Activated T-cell treated with anti-CD3 and anti-CD28 coated beads, Interleukin-2, amount 50 U/mL, for 1 hour (primary cell): ENCODE results near the gene EPHB2.

ENCODE experiments used
- DNase-seq: peaks from one replicate; pipeline ENCODE4 v3.0.0-alpha.2; 2020

EPHB2 gene

GRCh38 chr1:22722901-22723550 lies 12.4 kb downstream of the EPHB2 start:
- no peak for DNase-seq

- DNase-seq, result no peak
Observed at GRCh38 chr1:22727873-22728272, 17.2 kb downstream of the EPHB2 start.

GRCh38 chr1:22728751-22729399 lies 18.2 kb downstream of the EPHB2 start:
- no peak for DNase-seq

- no peak for DNase-seq
Observed at GRCh38 chr1:22729400-22729773, 18.7 kb downstream of the EPHB2 start.

GRCh38 chr1:22729912-22730311 lies 19.3 kb downstream of the EPHB2 start:
- DNase-seq, result no peak

- DNase-seq, result no peak
Observed at GRCh38 chr1:22731924-22732720, 21.5 kb downstream of the EPHB2 start.

- DNase-seq, result no peak
Observed at GRCh38 chr1:22733643-22734042, 23.0 kb downstream of the EPHB2 start.

- no peak for DNase-seq
Observed at GRCh38 chr1:22736501-22737080, 26.0 kb downstream of the EPHB2 start.

GRCh38 chr1:22737374-22738068 lies 26.9 kb downstream of the EPHB2 start:
- no peak for DNase-seq

- no peak for DNase-seq
Observed at GRCh38 chr1:22738069-22738435, 27.4 kb downstream of the EPHB2 start.

- no peak for DNase-seq
Observed at GRCh38 chr1:22738522-22738921, 27.9 kb downstream of the EPHB2 start.

GRCh38 chr1:22739648-22740385 lies 29.2 kb downstream of the EPHB2 start:
- no peak for DNase-seq

- no peak for DNase-seq
Observed at GRCh38 chr1:22741118-22741517, 30.5 kb downstream of the EPHB2 start.

- DNase-seq, result no peak
Observed at GRCh38 chr1:22745669-22746585, 35.3 kb downstream of the EPHB2 start.

GRCh38 chr1:22747021-22747734 lies 36.5 kb downstream of the EPHB2 start:
- DNase-seq, result no peak

- DNase-seq, result no peak
Observed at GRCh38 chr1:22747735-22748073, 37.1 kb downstream of the EPHB2 start.

GRCh38 chr1:22749503-22749902 lies 38.9 kb downstream of the EPHB2 start:
- no peak for DNase-seq

- no peak for DNase-seq
Observed at GRCh38 chr1:22749919-22750684, 39.5 kb downstream of the EPHB2 start.

GRCh38 chr1:22750685-22751051 lies 40.0 kb downstream of the EPHB2 start:
- no peak for DNase-seq

- no peak for DNase-seq
Observed at GRCh38 chr1:22751124-22751531, 40.5 kb downstream of the EPHB2 start.
